GM12878 (cell line): Measurements from ENCODE around the gene FOXP4. TPM values are rescaled to one million over a fixed set of nuclear protein-coding genes. Genes with fewer than 3 reads are reported as not detected.

ENCODE experiments used
- ATAC-seq: fragments of 200-7000 bp; cut with Tn5 transposase; 3 replicates; pipeline ENCODE4 v1.9.1; 2020; ENCODE audit warnings: mild to moderate bottlenecking, moderate library complexity
- BruUV-seq: library from RNA; stranded (reverse); fragments of 400-500 nt; replicated peaks from 2 replicates; lab custom pipeline; 2021; lab: Mats Ljungman, UMichigan
- CTCF ChIA-PET: fragments of 300-600 bp; sonication (Branson Sonifier 250); formaldehyde crosslinking; extraction: SDS; loops from one replicate; lab custom pipeline; 2021; ENCODE audit warnings: inconsistent platforms; lab: Yijun Ruan, JAX
- POLR2A ChIA-PET: fragments of 350-600 bp; formaldehyde crosslinking; extraction: SDS; loops from one replicate; lab custom pipeline; 2021; ENCODE audit warnings: inconsistent platforms; lab: Charles Lee
- RAD21 ChIA-PET: fragments of 300-600 bp; sonication (Branson Sonifier 250); formaldehyde crosslinking; loops from one replicate; lab custom pipeline; 2023; ENCODE audit warnings: antibody characterized with exemption; ENCODE audit not compliant: unreplicated experiment; lab: Charles Lee
- SMC1A ChIA-PET: fragments of 300-600 bp; sonication (Branson Sonifier 250); formaldehyde crosslinking; loops from one replicate; lab custom pipeline; 2023; ENCODE audit not compliant: unreplicated experiment, uncharacterized antibody; lab: Charles Lee
- DNase-seq: peaks from one replicate; pipeline ENCODE4 v3.0.0-alpha.2; 2011; ENCODE audit warnings: low read depth, low spot score
- FAIRE-seq: peaks from 3 replicates; lab custom pipeline; 2011; peaks lifted over from hg19 to GRCh38; lab: Jason Lieb, UNC
- H2AFZ ChIP-seq: 2 replicates; pipeline ENCODE4 v1.6.0; 2011; ENCODE audit warnings: low read depth, low read length, control low read depth; ENCODE audit not compliant: control insufficient read depth
- H3K27ac ChIP-seq: 2 replicates; pipeline ENCODE4 v1.5.1; 2011; ENCODE audit warnings: control low read depth; ENCODE audit not compliant: control insufficient read depth, insufficient read depth
- H3K27me3 ChIP-seq, 2 experiments: replicated peaks in 1 of 2; 2 replicates each; pipeline versions ENCODE4 v1.6.0 to v1.6.1; 2011; ENCODE audit warnings: low read length in 1 of 2; ENCODE audit not compliant: control insufficient read depth in 2 of 2, insufficient read depth in 2 of 2
- H3K36me3 ChIP-seq, 2 experiments: 2 replicates each; pipeline ENCODE4 v1.5.1; 2011; ENCODE audit warnings: low read length in 1 of 2; ENCODE audit not compliant: control insufficient read depth in 2 of 2, insufficient read depth in 2 of 2
- H3K4me1 ChIP-seq: 2 replicates; pipeline ENCODE4 v1.6.1; 2011; ENCODE audit warnings: mild to moderate bottlenecking, low read length, moderate library complexity, mixed read lengths; ENCODE audit not compliant: control insufficient read depth, insufficient read depth
- H3K4me2 ChIP-seq: 2 replicates; pipeline ENCODE4 v1.6.0; 2011; ENCODE audit warnings: control low read depth; ENCODE audit not compliant: control insufficient read depth, insufficient read depth
- H3K4me3 ChIP-seq: fragments of 200-600 bp; sonication (generic); 2 replicates; pipeline ENCODE4 v1.5.1; 2016
- H3K79me2 ChIP-seq: 2 replicates; pipeline ENCODE4 v1.6.0; 2011; ENCODE audit warnings: low read length; ENCODE audit not compliant: control insufficient read depth, insufficient read depth
- H3K9ac ChIP-seq: 2 replicates; pipeline ENCODE4 v1.8.0; 2011; ENCODE audit warnings: low read length, control low read depth, mixed read lengths; ENCODE audit not compliant: control insufficient read depth, insufficient read depth
- H3K9me3 ChIP-seq: replicated peaks from 3 replicates; pipeline ENCODE4 v1.5.1; 2011; ENCODE audit warnings: mild to moderate bottlenecking, low read length; ENCODE audit not compliant: control insufficient read depth, insufficient read depth
- H4K20me1 ChIP-seq: 2 replicates; pipeline ENCODE4 v1.6.0; 2011; ENCODE audit not compliant: control insufficient read depth, insufficient read depth
- CTCF ChIP-seq, 3 experiments: IDR thresholded peaks in 2 of 3; conservative IDR thresholded peaks in 1 of 3; 2 replicates each; pipeline ENCODE4 v1.5.1; 2011; ENCODE audit warnings: low read depth in 3 of 3, low read length in 3 of 3, mild to moderate bottlenecking in 3 of 3, control low read depth in 2 of 3, moderate library complexity in 2 of 3, inconsistent platforms in 1 of 3, mixed read lengths in 1 of 3; ENCODE audit not compliant: control insufficient read depth in 2 of 3, insufficient read depth in 1 of 3; ENCODE audit errors: extremely low read depth in 1 of 3
- CUX1 ChIP-seq: IDR thresholded peaks from 2 replicates; pipeline ENCODE4 v1.6.1; 2012; ENCODE audit warnings: improper control_type of control experiment, low read depth, low read length; ENCODE audit not compliant: insufficient replicate concordance
- IKZF1 ChIP-seq: fragments of 450-650 bp; conservative IDR thresholded peaks from 2 replicates; pipeline ENCODE4 v1.6.1; 2017; ENCODE audit warnings: antibody characterized with exemption, mild to moderate bottlenecking
- WGBS: methylation state at CpG from one replicate; pipeline ENCODE4 v1.1.6; 2016; ENCODE audit warnings: low lambda C conversion rate; ENCODE audit not compliant: insufficient replicate concordance, insufficient coverage; ENCODE audit errors: missing lambda C conversion rate; 5-methylcytosine and 5-hydroxymethylcytosine counted together
- in situ Hi-C: fragments of 300-500 bp; cut with MboI; formaldehyde crosslinking; loops from 9 replicates; pipeline ENCODE4 v1.14.3; 2018; ENCODE audit warnings: mixed read lengths
- intact Hi-C: fragments of 100-400 bp; cut with micrococcal nuclease; formaldehyde crosslinking; loops from one replicate; pipeline ENCODE4 v1.14.2; 2022; ENCODE audit not compliant: unreplicated experiment
- polyA plus RNA-seq, 11 experiments: library from polyadenylated mRNA; depleted of rRNA in 4 of 11; unstranded in 6 of 11; stranded (reverse) in 5 of 11; fragments of >200 nt; fragmentation: Nextera tagmentation in 4 of 11; fragmentation: Illumina TruSeq in 1 of 11; extraction: Ambion mirVana in 4 of 11; extraction: Trizol in 1 of 11; gene quantifications; 1 replicate in 1 of 11; 2 replicates in 10 of 11; pipeline versions ENCODE4 v1.2.1 to v1.2.3, GENCODE V29; 2011 to 2016; ENCODE audit warnings: inconsistent platforms in 2 of 11, missing spikeins in 2 of 11, low read depth in 1 of 11
- total RNA-seq, 4 experiments: library from RNA; depleted of rRNA in 3 of 4; stranded (reverse); fragments of >200 nt in 3 of 4; fragmentation: Illumina TruSeq in 1 of 4; extraction: Trizol in 1 of 4; gene quantifications; 2 replicates each; pipeline versions ENCODE4 v1.2.1 to v1.2.3, GENCODE V29; 2013 to 2021
- TF ChIP-seq, protein P1 (sequence below): fragments of 450-650 bp; IDR thresholded peaks from 2 replicates; pipeline ENCODE4 v1.6.1; 2014; ENCODE audit warnings: mild to moderate bottlenecking

Gene FOXP4
- total and polyA plus RNA-seq, 10 of the 15 experiments (the other 5 are each of a cell fraction or from before 2014, with no cell fraction given): 0.31 to 46.1 (median 2.3) TPM

DNA sequence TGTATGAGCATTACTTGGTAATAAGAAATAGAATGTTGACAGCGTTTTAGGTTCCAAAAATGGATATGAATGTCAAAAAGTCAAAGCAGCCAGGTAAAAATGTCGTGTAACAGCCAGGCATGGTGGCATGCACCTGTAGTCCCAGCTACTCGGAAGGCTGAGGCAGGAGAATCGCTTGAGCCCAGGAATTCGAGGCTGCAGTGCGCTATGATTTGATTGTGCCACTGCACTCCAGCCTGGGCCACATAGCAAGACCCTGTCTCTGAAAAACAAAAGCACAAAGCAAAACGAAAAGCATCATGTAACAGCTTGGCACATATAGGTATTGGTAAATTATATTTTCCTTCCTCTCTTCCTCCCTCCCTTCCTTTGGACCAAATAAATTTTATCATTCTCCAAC, 16.2 kb upstream of the FOXP4 start (continued):
- TF ChIP-seq CTCF (IDR thresholded peaks at IDR 0.05 in 2 of 3, conservative IDR thresholded peaks at IDR 0.05 in 1 of 3; ENCODE audit: control insufficient read depth in 2 of 3, extremely low read depth in 1 of 3, insufficient read depth in 1 of 3, low read depth in 3 of 3, low read length in 3 of 3) (no peak), IKZF1 (no peak)
- TF ChIP-seq, protein P1, sequence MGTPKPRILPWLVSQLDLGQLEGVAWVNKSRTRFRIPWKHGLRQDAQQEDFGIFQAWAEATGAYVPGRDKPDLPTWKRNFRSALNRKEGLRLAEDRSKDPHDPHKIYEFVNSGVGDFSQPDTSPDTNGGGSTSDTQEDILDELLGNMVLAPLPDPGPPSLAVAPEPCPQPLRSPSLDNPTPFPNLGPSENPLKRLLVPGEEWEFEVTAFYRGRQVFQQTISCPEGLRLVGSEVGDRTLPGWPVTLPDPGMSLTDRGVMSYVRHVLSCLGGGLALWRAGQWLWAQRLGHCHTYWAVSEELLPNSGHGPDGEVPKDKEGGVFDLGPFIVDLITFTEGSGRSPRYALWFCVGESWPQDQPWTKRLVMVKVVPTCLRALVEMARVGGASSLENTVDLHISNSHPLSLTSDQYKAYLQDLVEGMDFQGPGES: no peak
- TF ChIP-seq, all 136 proteins: peak for 0

- intact Hi-C loops (loop anchor here (5.0 kb wide), 2 partner anchors 43 to 62 kb away; no protein-coding TSS in a partner anchor), in situ Hi-C loops (no loop called here)
- no peak for TF ChIP-seq CUX1
- no peak overlapping the region for H3K9ac ChIP-seq
- H3K27ac ChIP-seq: no peak overlapping the region
- no peak overlapping the region for H3K4me3 ChIP-seq
- FAIRE-seq (no peak), ATAC-seq (no peak), DNase-seq (no peak)
- H3K27me3 ChIP-seq: 0 out of 4 replicates have a peak, but pooled peaks cover 0 to 2% of the 10 kb centered on the region in 2 experiments
- CTCF ChIA-PET: interaction anchor here (1.5 kb wide), 1 partner anchor 162 kb away, joined by 3 read pairs; no protein-coding TSS in a partner anchor
- H3K36me3 ChIP-seq: no peaks in the 10 kb centered on the region
- no peak overlapping the region for H3K4me2 ChIP-seq
- H3K4me1 ChIP-seq: peaks cover 29% of the 10 kb centered on the region
- RAD21 ChIA-PET: interaction anchor here (0.6 to 1.0 kb wide), 2 partner anchors 174 to 252 kb away, joined by 4 read pairs; no protein-coding TSS in a partner anchor
- no peaks in the 10 kb centered on the region for H3K9me3 ChIP-seq
- WGBS: 81% methylated on average over 7 of the region's 7 CpGs
- POLR2A ChIA-PET: interaction anchor here (0.6 to 1.5 kb wide), 3 partner anchors 10 to 201 kb away, joined by 3 to 9 read pairs (median 3); no protein-coding TSS in a partner anchor
- H2AFZ ChIP-seq: no peak overlapping the region
- SMC1A ChIA-PET: interaction anchor here (1.5 to 2.1 kb wide), 5 partner anchors 10 to 68 kb away, joined by 5 to 7 read pairs (median 6); no protein-coding TSS in a partner anchor
- no TSS peak for BruUV-seq
- H4K20me1 ChIP-seq: no peaks in the 10 kb centered on the region
- no peaks in the 10 kb centered on the region for H3K79me2 ChIP-seq
These were observed 15.7 kb upstream of the FOXP4 start for GRCh38 chr6:41530476-41530875.
